ENCODE results near the gene IGF1R. TPM values are rescaled to one million over a fixed set of nuclear protein-coding genes. Genes with fewer than 3 reads are reported as not detected.
A peak's percentile ranks its signal among the peaks of the same experiment; 100 is the strongest.

IGF1R gene
- polyA plus RNA-seq, 4 donors = 44.8 to 49.1 (median 45.7) TPM

GRCh38 chr15:98722209-98722608 lies 73.9 kb downstream of the IGF1R start:
- no peak for DNase-seq (ENCODE audit: low read depth in 4 of 4, low spot score in 3 of 4)

- DNase-seq (ENCODE audit: low read depth in 4 of 4, low spot score in 3 of 4) = no peak
Measured at GRCh38 chr15:98722645-98723044, 74.3 kb downstream of the IGF1R start.

- no peak for DNase-seq (ENCODE audit: low read depth in 4 of 4, low spot score in 3 of 4)
Measured at GRCh38 chr15:98723195-98723594, 74.9 kb downstream of the IGF1R start.

DNA sequence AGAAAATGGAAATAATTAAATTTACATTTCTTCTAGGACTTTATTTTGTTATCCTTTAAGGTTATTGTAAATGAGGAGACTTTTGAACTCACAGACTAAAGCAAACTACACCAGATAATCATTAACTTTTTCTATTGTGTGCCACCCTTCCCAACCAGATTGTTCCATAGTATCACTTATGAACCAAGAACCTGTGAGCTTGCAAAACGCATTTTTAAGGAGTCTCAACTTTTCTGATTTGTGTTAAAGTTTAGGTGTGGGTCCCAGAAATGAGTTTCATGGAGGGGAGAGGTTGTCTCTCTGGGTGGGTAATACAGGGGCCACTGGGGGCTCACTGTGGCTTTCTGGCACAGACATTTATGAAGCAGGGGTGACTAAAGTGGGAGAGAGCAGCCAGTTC lies 75.7 kb downstream of the IGF1R start:
- DNase-seq (ENCODE audit: low read depth in 4 of 4, low spot score in 3 of 4) = no peak

DNA sequence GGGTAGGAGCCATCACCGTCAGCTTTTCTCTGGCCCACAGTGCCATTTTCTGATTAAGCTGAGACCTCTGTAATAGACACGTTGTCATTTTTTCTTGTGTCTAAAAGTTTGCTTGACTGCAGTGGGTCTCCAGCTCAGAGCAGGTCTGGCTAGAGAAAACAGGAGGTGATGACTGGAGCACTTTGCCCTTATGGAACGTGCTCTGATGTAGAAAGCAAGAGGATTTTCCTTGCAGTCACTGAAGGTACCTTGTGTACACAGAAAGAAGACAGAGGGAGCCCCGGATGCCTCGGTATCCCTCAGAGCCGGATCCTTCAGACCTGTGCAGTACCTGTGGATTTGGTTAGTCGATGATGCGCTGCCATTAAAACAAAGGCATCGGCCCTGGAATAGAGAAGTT lies 76.2 kb downstream of the IGF1R start:
- DNase-seq (ENCODE audit: low read depth in 4 of 4, low spot score in 3 of 4) = no peak

DNA sequence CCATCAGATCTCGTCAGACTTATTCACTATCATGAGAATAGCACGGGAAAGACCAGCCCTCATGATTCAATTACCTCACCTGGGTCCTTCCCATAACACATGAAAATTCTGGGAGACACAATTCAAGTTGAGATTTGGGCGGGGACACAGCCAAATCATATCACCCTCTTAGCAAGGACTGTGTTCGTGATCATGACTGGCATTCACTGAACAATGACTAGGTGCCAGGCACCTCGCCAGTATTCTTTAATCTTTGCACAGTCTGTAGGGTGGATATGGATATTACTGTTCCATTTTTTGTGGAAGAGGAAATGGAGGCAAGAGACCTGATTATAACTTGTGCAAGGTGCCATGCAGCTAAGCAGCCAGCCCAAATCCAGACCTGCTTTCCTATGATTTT lies 77.5 kb downstream of the IGF1R start:
- DNase-seq (ENCODE audit: low read depth in 4 of 4, low spot score in 3 of 4) = no peak

DNA sequence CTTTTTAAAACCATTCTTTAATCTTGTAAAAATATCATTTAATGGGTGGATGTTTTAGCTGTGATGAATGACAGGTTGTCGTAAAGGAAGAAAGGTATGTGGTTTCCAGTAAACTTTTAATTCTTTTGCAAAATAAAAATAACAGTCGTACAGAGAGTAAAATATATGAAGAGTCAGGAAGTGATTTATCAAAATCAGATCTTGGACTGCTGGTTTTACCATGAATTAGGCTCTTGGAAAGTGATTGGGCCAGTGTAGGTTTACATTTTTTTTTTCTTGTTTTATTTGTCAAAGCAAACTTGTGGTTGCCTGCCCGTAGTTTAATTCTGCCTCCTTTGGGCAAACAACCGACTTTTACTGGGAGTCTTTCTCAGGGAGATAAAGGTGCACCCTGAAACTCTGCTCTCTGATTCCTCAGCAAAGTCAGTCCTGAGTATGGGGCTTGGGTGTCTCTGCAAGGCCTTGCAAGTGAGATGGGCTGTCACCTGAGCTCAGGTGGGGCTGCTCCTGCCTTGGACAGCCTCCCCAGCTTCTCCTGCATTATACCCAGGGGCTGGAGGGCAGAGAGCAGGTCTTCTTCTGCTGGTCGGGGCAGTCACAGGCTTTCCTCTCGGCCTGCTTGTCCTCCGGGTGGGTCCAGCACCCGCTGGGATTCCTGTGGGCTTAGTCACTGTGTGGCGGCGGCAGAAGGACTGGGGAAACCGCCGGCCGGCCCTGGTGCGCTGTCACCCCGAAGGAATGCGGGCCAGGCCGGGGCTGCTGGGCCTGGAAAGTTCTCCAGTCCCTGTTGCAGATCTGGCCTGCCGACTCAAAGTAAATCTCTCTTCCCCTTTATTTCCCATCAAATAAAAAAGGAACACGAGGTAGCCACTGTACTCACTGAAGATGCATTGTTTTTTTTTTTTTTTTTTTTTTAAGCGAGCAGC lies 79.0 kb downstream of the IGF1R start:
- peak; percentile 31 to 60 (median 50) for DNase-seq (ENCODE audit: low read depth in 4 of 4, low spot score in 3 of 4)

DNA sequence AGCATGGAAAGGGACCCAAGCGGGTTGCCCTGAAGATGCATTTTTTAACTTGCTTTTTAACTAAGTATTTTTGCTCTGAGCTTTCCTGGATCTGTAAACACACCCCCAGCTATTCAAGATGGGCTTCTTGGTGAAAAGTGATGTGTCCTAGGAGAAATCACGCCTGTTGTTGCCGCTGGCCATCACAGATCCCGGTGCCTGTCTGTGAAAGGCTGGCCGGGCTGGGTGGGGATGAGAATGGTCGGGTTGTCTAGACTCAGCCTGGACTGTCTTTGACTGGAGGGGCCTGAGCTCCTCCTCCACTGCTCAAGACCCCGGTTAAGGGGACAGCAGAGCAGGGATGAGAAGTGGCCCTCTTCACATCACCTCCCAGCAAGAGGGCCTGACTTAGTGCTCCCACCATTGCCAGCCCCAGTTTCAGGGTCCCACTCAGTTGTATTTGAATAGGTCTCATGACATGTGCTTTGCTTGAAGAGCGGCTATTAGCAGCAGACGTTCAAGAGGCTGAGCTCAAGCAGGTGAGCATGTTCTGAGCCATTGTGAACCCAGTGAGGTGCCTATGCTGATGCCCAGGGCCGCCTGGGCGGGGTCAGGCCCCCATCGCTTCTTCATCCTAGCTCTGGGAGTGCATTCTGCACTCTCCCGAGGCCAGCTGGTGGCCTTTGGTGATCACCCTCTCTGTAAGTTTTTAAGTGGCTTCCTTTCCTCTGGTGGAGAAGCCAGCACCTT lies 79.9 kb downstream of the IGF1R start:
- no peak for DNase-seq (ENCODE audit: low read depth in 4 of 4, low spot score in 3 of 4)

- DNase-seq (ENCODE audit: low read depth in 4 of 4, low spot score in 3 of 4) = no peak
Measured at GRCh38 chr15:98728811-98729160, 80.4 kb downstream of the IGF1R start.

GRCh38 chr15:98729446-98730042 lies 81.2 kb downstream of the IGF1R start:
- DNase-seq (ENCODE audit: low read depth in 4 of 4, low spot score in 3 of 4) = no peak

DNA sequence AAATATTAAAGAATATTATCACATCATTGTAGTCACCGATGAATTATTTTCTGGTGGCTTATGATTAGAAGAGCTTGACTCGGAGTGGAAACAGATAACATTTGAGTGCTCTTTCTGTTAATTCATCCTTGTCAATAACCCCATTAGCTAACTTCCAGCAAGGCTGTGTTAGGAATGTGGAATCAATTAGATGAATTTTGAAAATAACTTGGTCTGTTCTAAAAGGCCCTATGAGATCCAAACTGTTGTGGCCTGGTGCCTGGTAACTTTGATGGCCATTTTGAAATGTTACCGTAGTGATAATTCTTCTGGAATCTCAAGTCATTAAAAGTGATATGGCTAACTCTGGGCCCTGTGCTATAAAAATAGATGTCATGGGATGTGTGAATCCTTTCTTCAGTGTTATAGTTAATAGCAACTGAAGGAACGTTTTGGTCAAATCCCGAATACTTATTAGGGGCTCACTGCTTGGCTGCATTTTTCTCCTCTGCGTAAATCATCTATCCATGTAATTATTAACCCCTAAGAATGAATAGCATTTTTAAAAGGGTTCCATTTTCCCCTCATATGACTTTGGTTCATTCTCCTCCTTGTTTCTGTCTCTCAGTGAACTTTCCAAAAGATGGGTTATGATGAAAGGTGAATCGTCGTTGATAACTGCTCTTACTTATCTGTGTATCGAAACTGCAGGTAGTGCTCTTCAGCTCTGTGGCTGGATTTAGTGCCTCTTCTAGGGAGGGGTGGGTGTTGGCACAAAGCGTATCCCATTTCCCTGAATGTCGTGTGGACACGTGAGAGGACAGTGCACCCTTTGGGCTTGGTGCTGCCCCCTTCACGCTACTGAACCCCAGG lies 82.7 kb downstream of the IGF1R start:
- no peak for DNase-seq (ENCODE audit: low read depth in 4 of 4, low spot score in 3 of 4)

DNA sequence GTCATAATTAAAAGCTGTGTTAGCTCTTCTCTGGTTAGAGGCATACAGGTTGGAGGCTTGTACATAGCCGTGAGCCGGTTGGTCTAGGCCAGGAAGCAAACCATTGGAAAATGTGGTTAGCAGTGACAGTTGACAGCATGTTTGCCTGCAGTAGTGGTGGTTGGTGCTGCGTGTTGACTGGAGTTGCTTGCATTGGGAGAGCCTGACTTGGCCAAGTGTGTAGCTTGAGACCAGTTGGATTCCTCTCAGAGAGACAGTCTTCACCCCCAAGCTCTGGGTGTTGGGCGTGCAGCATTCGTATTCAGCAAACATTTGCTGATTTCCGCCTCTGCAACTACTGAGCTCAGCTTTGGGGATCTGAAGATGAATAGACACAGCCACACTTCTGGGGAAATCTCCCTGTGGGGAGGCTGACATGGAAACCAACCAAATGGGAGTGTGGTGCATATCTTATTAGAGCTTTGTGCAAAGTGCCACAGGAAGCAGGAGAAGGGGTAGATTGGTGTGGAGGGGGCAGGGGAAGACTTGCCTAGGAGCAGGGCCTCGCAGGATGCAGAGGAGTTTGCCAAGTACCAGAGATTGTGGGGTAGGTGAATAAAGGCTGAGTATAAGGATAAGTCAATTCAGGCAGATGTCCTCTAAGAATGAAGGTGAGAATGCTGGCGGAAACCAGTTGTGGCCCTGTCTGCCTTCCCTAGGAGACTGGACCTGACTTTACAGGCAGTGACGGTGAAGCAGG lies 83.5 kb downstream of the IGF1R start:
- DNase-seq (ENCODE audit: low read depth in 4 of 4, low spot score in 3 of 4) = no peak

GRCh38 chr15:98733098-98733497 lies 84.8 kb downstream of the IGF1R start:
- no peak for DNase-seq (ENCODE audit: low read depth in 4 of 4, low spot score in 3 of 4)

GRCh38 chr15:98734466-98735199 lies 86.3 kb downstream of the IGF1R start:
- DNase-seq (ENCODE audit: low read depth in 4 of 4, low spot score in 3 of 4) = peak in 3 of 4 donors; percentile 52 to 66 (median 65)

DNA sequence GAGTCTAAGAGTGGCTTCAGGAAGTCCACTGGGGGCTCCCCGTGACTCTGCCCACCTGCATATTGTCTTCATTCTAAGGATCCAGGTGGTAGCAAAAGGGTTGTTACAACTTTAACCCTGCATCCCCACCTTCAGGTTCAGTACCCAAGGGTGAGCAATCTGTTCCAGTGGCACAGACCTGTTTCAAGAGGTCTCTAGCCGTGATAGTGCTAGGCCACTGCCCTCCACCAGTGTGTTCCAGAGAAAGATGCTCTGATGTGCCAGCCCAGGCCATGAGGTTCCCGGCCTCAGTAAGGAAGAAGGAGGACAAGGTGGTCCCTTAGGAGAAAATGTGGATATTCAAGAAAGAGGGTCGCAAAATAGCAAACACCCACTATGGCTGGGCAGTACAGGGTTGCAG lies 87.0 kb downstream of the IGF1R start:
- no peak for DNase-seq (ENCODE audit: low read depth in 4 of 4, low spot score in 3 of 4)

- DNase-seq (ENCODE audit: low read depth in 4 of 4, low spot score in 3 of 4) = no peak
Measured at GRCh38 chr15:98735895-98736617, 87.7 kb downstream of the IGF1R start.

GRCh38 chr15:98737159-98737558 lies 88.8 kb downstream of the IGF1R start:
- DNase-seq (ENCODE audit: low read depth in 4 of 4, low spot score in 3 of 4) = no peak

GRCh38 chr15:98737721-98738120 lies 89.4 kb downstream of the IGF1R start:
- DNase-seq (ENCODE audit: low read depth in 4 of 4, low spot score in 3 of 4) = no peak
